ENCODE results near the gene SLC15A5.

DNA sequence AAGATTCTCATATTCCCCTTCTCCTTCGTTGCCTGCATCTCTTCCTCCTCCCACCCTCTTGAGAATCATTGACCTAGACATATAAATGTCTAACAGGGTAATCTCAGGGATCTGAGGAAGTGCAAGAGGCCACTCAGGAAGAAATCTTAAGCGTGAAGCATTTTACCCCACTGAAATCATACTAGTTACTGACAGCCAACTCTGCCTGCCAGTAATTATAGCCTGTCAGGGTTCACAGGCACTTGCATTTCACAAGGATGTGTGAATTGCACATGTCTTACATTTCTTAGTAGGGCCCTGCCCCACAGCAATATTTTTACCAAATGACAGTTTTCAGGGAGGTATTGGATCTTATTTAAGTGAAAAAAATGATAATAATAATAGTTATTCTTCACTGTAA, 127.2 kb downstream of the SLC15A5 start:
- TF ChIP-seq GATA2 (IDR thresholded peaks at IDR 0.05; ENCODE audit: low read depth, low read length), result no peak
- no peak for TF ChIP-seq GATA3 (IDR thresholded peaks at IDR 0.05; ENCODE audit: low read depth, low read length)

Data from SH-SY5Y (cell line).